ENCODE results near the gene RPS6KA3. TPM values are rescaled to one million over a fixed set of nuclear protein-coding genes. Genes with fewer than 3 reads are reported as not detected.

Gene RPS6KA3
- total RNA-seq: 10 to 100 TPM; 60.5 to 79.9 TPM

DNA sequence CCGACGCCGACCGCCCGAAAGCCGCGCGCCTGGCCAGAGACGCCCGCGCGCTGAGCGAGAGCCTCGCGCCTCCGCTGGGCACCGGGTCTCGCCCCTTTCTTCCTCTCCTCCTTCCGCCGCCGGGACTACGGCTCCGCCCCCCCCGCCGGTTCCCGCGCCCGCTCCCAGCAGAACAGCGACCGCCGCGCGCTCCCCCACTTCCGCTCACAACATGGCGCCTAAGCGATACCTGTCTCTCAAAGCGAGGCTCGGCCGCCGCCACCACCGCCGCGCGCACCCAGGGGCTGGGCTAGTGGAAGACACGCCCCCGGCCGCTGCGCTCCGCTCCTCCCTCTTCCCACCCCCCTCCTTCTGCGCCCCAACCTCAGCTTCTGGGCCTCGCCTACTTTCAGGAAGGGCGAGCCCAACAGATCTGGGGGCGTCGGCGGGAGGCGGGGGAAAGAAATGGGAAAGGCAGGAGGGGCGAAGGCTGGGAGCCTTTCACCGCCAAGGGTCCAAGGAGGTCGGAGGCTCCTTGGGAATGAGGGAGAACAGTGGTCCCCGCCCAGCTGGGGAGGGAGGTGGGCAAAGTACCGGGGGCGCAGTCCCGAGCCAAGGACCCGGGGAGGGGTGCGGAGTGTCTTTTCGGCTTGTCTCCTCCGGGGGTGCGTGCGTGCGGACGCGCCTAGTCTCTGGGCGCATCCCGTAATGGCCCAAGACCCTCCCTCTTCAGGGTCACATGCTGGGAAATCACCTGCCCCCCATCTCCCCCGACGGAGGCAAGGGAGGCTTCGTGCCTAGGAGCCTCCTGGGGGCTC, at the start of gene RPS6KA3:
Gene RPS6KA3, minus strand, starts transcription at position 100 of the 797 bp plus-strand sequence. CDS start 277 bp downstream, outside the sequence.
- peak; percentile 94 for DNase-seq
- Mint-ChIP-seq H3K27ac (peak within 1 kb of the TSS; percentile 90), H3K4me1 (peaks cover 17% of the 10 kb centered on the region), H3K4me3 (peak within 1 kb of the TSS; percentile 93), H3K27me3 (no peaks in the 10 kb centered on the region), H3K36me3 (peaks cover 1% of the 10 kb centered on the region), H3K9me3 (ENCODE audit: low read depth) (no peaks in the 10 kb centered on the region)
- peak; percentile 86 for ATAC-seq
- CTCF ChIA-PET: no interaction called here

DNA sequence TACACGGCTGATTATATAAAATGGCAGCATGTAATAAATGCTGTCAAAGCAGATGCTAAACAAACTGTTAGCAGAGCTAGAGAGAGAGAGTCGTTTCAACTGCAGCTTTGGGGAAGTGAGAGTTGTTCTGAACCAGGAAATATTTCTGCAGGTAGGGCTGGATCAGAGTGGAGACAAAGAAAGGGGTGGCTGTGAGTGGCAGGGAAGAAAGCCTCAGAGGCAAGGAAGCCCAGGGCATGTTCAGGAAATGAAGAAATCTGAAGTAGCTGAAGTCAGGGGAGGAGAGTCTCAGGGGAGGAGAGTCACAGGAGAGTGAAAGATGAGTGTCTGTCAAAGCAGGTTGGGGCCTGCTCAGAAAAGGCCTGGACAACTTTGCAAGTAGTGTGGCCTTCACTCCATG, 48.4 kb upstream of the RPS6KA3 start:
- DNase-seq (no peak), ATAC-seq (no peak)
- Mint-ChIP-seq H3K36me3 (no peaks in the 10 kb centered on the region), H3K9me3 (ENCODE audit: low read depth) (no peaks in the 10 kb centered on the region), H3K27ac (no peak overlapping the region), H3K4me3 (no peak overlapping the region), H3K27me3 (peaks cover 2% of the 10 kb centered on the region), H3K4me1 (peaks cover 3% of the 10 kb centered on the region)
- CTCF ChIA-PET: no interaction called here

DNA sequence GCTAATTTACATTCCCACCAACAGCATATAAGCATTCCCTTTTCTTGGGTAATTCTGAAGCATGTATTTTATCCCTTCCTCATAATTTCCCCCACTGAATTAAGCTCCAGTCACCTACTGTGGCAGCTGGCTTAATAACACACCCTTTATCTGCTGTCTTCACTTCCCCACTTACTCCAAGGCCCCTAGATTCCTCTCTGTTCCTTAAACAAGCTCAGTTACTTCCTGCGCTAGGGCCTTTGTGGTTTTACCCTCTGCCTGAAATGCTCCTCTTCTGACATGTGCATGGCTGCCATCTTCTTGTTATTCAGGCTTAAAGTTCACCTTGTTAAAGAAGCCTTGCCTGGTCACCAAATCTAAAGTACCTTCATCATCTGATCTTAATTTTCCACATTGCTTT, 47.2 kb upstream of the RPS6KA3 start:
- H3K4me1 Mint-ChIP-seq: peaks cover 3% of the 10 kb centered on the region
- H3K27ac Mint-ChIP-seq: no peak overlapping the region

DNA sequence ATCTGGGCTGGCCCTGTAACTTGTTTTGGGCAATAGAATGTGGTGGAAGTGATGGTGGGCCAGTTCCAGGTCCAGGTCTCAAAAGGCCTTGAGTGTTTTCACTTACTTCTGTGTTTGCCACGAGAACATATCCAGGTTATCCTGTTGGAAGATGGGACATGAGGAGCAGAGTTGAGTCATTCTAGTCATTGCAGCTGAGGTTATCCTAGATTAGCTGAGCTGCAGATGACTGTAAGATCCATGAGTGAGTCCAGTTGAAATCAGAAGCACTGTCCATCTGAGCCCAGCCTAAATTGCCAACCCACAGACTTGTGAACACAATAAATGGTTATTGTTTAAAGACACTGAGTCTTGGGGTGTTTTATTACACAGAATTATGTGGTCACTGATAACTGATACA, 45.3 kb upstream of the RPS6KA3 start:
- Mint-ChIP-seq H3K4me3 (no peak overlapping the region), H3K4me1 (peaks cover 3% of the 10 kb centered on the region), H3K27me3 (no peaks in the 10 kb centered on the region), H3K27ac (no peak overlapping the region), H3K9me3 (ENCODE audit: low read depth) (no peaks in the 10 kb centered on the region), H3K36me3 (no peaks in the 10 kb centered on the region)
- DNase-seq: no peak
- CTCF ChIA-PET: no interaction called here
- ATAC-seq: no peak

More for the DNA sequence above, 47.2 kb upstream of the RPS6KA3 start:
- Mint-ChIP-seq H3K27me3 (no peaks in the 10 kb centered on the region), H3K4me3 (no peak overlapping the region), H3K36me3 (no peaks in the 10 kb centered on the region), H3K9me3 (ENCODE audit: low read depth) (no peaks in the 10 kb centered on the region)
- DNase-seq: no peak
- CTCF ChIA-PET: no interaction called here
- no peak for ATAC-seq

DNA sequence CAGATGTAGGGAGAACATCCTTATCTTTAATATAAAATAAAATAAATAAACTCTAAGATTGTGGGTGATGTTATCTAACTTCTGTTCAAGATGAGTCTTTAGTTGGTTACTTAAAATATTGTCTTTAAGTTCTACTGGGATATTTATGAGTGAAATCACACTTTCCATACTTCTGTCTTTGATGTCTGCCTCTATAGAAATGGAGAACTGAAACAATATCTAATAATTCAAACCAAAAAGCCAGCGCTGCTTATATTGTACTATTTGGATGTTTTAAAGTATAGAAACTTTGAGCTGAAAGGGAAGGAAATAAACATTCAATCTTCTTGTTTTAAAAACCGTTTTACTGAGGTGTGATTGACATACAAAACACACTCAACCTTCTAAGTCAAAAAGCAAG, 44.8 kb upstream of the RPS6KA3 start:
- CTCF ChIA-PET: no interaction called here
- H3K4me3 Mint-ChIP-seq: no peak overlapping the region
- H3K9me3 Mint-ChIP-seq (ENCODE audit: low read depth): no peaks in the 10 kb centered on the region
- H3K27me3 Mint-ChIP-seq: no peaks in the 10 kb centered on the region
- ATAC-seq (no peak), DNase-seq (no peak)
- no peaks in the 10 kb centered on the region for H3K36me3 Mint-ChIP-seq
- H3K4me1 Mint-ChIP-seq: peaks cover 3% of the 10 kb centered on the region
- H3K27ac Mint-ChIP-seq: no peak overlapping the region

DNA sequence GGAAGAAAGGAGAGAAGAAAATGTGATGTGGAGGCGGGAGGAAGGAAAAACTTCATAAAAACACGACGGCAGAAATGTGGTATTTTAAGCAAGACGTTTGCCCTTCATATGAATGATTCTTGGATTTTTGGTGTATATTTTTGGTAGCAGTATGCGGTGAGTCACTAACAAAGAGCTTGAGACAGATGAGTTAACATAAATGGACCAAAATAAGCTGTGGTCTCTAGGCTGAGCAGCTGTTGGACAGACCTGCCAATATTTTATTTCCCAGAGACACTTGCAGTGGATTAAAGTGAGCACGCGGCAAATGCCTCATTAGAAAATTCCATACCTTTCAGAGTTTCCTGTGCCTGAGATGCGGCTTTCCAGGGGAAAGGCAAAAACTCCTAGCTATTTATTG, 43.1 kb upstream of the RPS6KA3 start:
- ATAC-seq (no peak), DNase-seq (no peak)
- Mint-ChIP-seq H3K4me3 (no peak overlapping the region), H3K27me3 (no peaks in the 10 kb centered on the region), H3K4me1 (no peaks in the 10 kb centered on the region), H3K36me3 (no peaks in the 10 kb centered on the region), H3K27ac (no peak overlapping the region), H3K9me3 (ENCODE audit: low read depth) (no peaks in the 10 kb centered on the region)
- CTCF ChIA-PET: no interaction called here

DNA sequence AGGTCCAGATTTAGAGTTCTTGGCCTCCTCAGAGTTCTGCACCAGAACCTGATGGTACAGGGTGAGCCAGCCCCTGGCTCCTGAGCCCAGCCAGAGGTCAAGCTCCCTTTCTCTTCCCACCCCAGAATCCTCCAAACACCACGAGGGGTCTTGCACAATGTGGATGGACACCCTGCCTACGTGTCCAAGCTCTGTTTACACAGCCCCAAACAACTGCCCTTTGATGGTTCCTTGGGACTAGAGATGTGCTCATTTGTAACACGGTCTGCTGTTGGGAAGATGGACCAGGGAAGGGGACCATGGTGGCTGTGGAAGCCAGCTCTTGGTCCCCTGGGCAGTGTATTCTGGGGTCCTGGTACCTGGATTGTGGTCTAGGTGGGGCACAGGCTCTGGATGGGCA, 40.0 kb upstream of the RPS6KA3 start:
- H3K4me1 Mint-ChIP-seq: no peaks in the 10 kb centered on the region
- no peak overlapping the region for H3K4me3 Mint-ChIP-seq
- no peak for ATAC-seq
- no peak for DNase-seq
- no peaks in the 10 kb centered on the region for H3K9me3 Mint-ChIP-seq (ENCODE audit: low read depth)
- no peak overlapping the region for H3K27ac Mint-ChIP-seq
- H3K27me3 Mint-ChIP-seq: no peaks in the 10 kb centered on the region
- H3K36me3 Mint-ChIP-seq: no peaks in the 10 kb centered on the region
- CTCF ChIA-PET: no interaction called here

DNA sequence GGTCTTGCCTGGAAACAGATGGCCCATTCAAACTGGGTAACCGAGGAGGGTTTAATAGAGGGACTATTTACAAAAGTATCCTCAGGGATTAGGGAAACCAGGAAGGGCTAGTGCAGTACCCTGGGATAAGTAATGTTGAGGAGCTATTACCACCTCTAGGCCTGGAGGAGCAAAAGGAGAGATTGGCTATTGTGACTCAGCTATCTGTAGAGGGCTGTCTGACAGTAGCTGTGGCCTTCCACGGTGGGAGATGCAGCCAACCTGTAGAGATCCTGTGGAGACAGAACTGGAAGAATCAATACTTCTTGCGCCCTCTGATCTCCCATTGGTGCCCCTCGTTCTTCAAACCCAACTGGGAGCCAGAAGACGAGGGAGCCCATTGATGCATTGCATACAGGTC, 34.1 kb upstream of the RPS6KA3 start:
- H3K4me1 Mint-ChIP-seq: no peaks in the 10 kb centered on the region
- no peaks in the 10 kb centered on the region for H3K9me3 Mint-ChIP-seq (ENCODE audit: low read depth)

DNA sequence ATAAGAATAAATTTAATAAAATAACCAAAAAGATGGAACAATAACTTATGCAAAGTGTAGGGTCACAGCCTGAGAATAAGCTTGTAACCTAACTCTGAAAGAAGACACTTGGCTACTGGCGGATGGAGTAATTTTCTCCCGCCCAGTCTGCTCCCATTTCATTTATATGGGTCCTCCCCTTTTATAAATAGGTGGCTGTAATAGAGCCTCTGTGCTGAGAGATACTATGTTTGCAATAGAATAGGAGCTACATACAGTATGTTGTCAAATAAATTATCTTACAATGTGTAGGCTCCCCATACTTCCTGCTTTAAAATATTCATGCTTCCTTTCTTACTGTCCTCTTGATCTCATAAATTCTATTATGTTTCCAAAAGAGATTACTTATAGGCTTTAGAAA, 28.2 kb upstream of the RPS6KA3 start:
- CTCF ChIA-PET: no interaction called here
- no peak for ATAC-seq
- Mint-ChIP-seq H3K27me3 (peaks cover 13% of the 10 kb centered on the region), H3K4me1 (no peaks in the 10 kb centered on the region), H3K9me3 (ENCODE audit: low read depth) (no peaks in the 10 kb centered on the region), H3K36me3 (no peaks in the 10 kb centered on the region), H3K4me3 (no peak overlapping the region), H3K27ac (no peak overlapping the region)
- DNase-seq: no peak

More for the DNA sequence above, 34.1 kb upstream of the RPS6KA3 start:
- DNase-seq (no peak), ATAC-seq (peak; percentile 45)
- CTCF ChIA-PET: no interaction called here
- Mint-ChIP-seq H3K36me3 (no peaks in the 10 kb centered on the region), H3K27me3 (peaks cover 11% of the 10 kb centered on the region), H3K27ac (no peak overlapping the region), H3K4me3 (no peak overlapping the region)

DNA sequence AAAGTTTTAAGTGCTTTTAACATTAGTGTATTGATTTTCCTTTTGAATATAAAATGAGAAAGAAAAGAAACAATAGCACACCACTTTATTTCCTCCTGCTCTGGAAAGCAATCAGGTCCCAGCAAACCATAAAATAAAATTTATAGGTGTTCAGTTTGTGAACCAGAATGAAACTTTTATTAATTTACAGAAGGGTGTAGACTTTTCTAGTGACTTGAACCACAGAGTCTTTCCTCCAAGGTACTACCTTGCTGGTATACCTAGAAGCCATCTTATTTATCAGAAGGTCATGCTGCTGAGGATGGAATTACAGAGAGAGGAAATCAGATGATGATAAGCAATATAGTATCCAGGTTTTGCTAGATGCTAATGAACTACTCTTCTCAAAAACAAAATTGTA, 27.6 kb upstream of the RPS6KA3 start:
- no peaks in the 10 kb centered on the region for H3K36me3 Mint-ChIP-seq
- H3K4me1 Mint-ChIP-seq: no peaks in the 10 kb centered on the region
- ATAC-seq (no peak), DNase-seq (no peak)
- CTCF ChIA-PET: no interaction called here
- H3K4me3 Mint-ChIP-seq: no peak overlapping the region
- no peak overlapping the region for H3K27ac Mint-ChIP-seq
- H3K27me3 Mint-ChIP-seq: peaks cover 13% of the 10 kb centered on the region
- H3K9me3 Mint-ChIP-seq (ENCODE audit: low read depth): no peaks in the 10 kb centered on the region

DNA sequence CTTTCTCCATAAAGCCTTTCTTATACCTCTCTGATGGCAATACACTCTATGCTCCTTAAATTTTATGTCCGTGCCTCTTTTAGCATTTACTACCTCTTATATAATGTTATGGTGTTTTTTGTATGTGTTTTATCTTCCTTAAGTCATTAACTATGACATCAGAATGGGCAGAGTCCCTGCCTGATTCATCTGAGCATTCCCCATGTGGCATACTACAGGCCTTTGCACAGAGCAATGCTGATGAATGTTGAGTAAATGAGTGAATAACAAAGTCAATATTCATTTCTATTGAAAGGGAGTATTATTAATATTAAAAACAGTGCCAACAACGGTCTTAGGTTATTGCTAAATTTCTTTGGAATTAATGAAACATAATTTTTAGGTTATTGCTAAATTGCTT, 18.8 kb upstream of the RPS6KA3 start:
- ATAC-seq (no peak), DNase-seq (no peak)
- Mint-ChIP-seq H3K27ac (no peak overlapping the region), H3K4me3 (no peak overlapping the region), H3K27me3 (no peaks in the 10 kb centered on the region), H3K4me1 (no peaks in the 10 kb centered on the region), H3K36me3 (no peaks in the 10 kb centered on the region), H3K9me3 (ENCODE audit: low read depth) (no peaks in the 10 kb centered on the region)
- CTCF ChIA-PET: no interaction called here

DNA sequence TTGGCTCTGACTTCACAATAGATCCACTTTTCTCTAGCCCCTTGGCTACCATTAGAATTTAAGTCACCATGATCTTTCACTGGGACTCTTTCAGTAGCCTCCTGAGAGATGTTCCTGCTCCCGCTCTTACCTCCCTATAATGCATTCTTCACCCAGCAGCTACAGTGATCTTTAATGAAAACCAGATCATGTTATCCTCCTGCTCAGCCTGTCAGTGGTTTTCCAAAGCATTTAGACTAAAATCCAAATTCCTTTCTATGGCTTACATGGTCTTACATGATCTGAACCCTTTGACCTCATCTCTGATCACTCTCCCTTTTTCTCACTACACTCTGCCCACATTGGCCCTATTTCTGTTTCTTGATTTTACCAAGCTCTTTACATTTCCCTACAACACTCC, 18.3 kb upstream of the RPS6KA3 start:
- DNase-seq (no peak), ATAC-seq (no peak)
- H3K4me3 Mint-ChIP-seq: no peak overlapping the region
- H3K9me3 Mint-ChIP-seq (ENCODE audit: low read depth): no peaks in the 10 kb centered on the region
- H3K27me3 Mint-ChIP-seq: no peaks in the 10 kb centered on the region
- no peaks in the 10 kb centered on the region for H3K36me3 Mint-ChIP-seq
- H3K4me1 Mint-ChIP-seq: no peaks in the 10 kb centered on the region
- CTCF ChIA-PET: no interaction called here
- H3K27ac Mint-ChIP-seq: no peak overlapping the region

DNA sequence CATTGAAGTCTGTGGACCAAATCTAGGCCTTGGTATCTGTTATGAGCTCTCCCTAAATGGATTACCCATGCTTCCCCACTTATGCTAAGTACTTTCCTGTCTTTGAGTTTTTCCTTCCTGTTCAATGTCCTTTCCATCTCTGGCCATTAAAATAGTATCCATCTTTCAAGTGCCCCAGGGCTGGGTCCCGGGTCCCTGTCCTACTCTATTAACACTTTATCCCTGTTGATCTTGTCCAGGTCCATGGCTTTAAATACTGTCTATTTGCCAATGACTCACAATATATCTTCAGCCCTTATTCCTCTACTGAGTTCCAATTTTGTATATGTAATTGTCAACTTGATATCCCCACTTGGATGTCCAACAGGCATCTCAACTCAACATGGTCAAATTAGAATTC, 17.7 kb upstream of the RPS6KA3 start:
- ATAC-seq (no peak), DNase-seq (no peak)
- H3K9me3 Mint-ChIP-seq (ENCODE audit: low read depth): no peaks in the 10 kb centered on the region
- H3K27ac Mint-ChIP-seq: no peak overlapping the region
- no peaks in the 10 kb centered on the region for H3K27me3 Mint-ChIP-seq
- no peak overlapping the region for H3K4me3 Mint-ChIP-seq
- H3K36me3 Mint-ChIP-seq: no peaks in the 10 kb centered on the region
- H3K4me1 Mint-ChIP-seq: no peaks in the 10 kb centered on the region
- CTCF ChIA-PET: no interaction called here

DNA sequence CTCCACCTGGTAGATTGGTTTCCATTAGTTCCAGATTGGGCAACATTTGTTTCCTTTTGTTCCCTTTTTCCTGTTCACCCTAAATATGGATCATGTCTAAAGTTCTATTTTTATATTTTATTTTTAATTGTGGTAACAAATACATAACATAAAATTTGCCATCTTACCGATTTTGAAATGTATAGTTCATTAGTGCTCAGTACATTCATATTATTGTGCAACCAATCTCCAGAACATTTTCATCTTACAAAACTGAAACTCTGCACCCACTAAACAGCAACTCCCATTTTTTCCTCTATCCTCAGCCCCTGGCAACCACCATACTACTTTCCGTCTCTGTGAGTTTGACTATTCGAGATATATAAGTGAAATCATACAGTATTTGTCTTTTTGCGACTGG, 14.2 kb upstream of the RPS6KA3 start:
- H3K9me3 Mint-ChIP-seq (ENCODE audit: low read depth): no peaks in the 10 kb centered on the region
- ATAC-seq: no peak
- no peak for DNase-seq
- H3K4me3 Mint-ChIP-seq: no peak overlapping the region
- no peaks in the 10 kb centered on the region for H3K4me1 Mint-ChIP-seq
- H3K27me3 Mint-ChIP-seq: no peaks in the 10 kb centered on the region
- CTCF ChIA-PET: no interaction called here
- H3K36me3 Mint-ChIP-seq: peaks cover 2% of the 10 kb centered on the region
- no peak overlapping the region for H3K27ac Mint-ChIP-seq

DNA sequence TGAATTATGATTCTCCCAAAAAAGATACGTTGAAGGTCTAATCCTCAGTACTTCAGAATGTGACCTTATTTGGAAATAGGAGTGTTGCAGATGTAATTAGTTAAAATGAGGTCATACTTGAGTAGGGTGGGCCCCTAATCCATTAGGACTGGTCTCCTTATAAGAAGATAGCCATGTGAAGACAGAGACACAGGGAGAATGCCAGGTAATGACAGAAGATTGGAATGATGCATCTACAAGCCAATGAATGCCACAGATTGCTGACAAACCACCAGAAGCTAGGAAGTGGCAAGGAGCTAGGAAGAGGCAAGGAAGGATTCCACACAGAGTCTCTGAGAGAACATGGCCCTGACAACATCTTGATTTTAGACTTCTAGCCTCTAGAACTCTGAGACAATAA, 7.4 kb upstream of the RPS6KA3 start:
- CTCF ChIA-PET: no interaction called here
- ATAC-seq: no peak
- Mint-ChIP-seq H3K4me3 (no peak overlapping the region), H3K27ac (no peak overlapping the region), H3K9me3 (ENCODE audit: low read depth) (no peaks in the 10 kb centered on the region), H3K36me3 (peaks cover 2% of the 10 kb centered on the region), H3K27me3 (no peaks in the 10 kb centered on the region), H3K4me1 (no peaks in the 10 kb centered on the region)
- no peak for DNase-seq
